SK-N-SH (cell line): ENCODE measurements around the gene SLC47A1.

ENCODE experiments used
- CHD2 ChIP-seq: fragments of 150-350 bp; IDR thresholded peaks from 2 replicates; pipeline ENCODE4 v1.6.1; 2018; ENCODE audit warnings: low read length; ENCODE audit not compliant: partially characterized antibody
- POLR2AphosphoS5 ChIP-seq: IDR thresholded peaks from 2 replicates; pipeline ENCODE4 v1.6.1; 2012; ENCODE audit warnings: low read depth, low read length
- RAD21 ChIP-seq: IDR thresholded peaks from 2 replicates; pipeline ENCODE4 v1.6.1; 2012; ENCODE audit warnings: mild to moderate bottlenecking, low read length
- TF ChIP-seq, protein P1 (sequence below): fragments of 200-600 bp; sonication (generic); IDR thresholded peaks from 2 replicates; pipeline ENCODE4 v1.6.1; 2017; ENCODE audit warnings: antibody characterized with exemption, mild to moderate bottlenecking, moderate library complexity
- TF ChIP-seq, protein P2 (sequence below): fragments of 150-350 bp; IDR thresholded peaks from 2 replicates; pipeline ENCODE4 v1.6.1; 2016; ENCODE audit warnings: mild to moderate bottlenecking, low read depth, low read length
- TF ChIP-seq, protein P3 (sequence below): IDR thresholded peaks from 2 replicates; pipeline ENCODE4 v1.4.0; 2012; ENCODE audit warnings: low read depth, borderline replicate concordance

DNA sequence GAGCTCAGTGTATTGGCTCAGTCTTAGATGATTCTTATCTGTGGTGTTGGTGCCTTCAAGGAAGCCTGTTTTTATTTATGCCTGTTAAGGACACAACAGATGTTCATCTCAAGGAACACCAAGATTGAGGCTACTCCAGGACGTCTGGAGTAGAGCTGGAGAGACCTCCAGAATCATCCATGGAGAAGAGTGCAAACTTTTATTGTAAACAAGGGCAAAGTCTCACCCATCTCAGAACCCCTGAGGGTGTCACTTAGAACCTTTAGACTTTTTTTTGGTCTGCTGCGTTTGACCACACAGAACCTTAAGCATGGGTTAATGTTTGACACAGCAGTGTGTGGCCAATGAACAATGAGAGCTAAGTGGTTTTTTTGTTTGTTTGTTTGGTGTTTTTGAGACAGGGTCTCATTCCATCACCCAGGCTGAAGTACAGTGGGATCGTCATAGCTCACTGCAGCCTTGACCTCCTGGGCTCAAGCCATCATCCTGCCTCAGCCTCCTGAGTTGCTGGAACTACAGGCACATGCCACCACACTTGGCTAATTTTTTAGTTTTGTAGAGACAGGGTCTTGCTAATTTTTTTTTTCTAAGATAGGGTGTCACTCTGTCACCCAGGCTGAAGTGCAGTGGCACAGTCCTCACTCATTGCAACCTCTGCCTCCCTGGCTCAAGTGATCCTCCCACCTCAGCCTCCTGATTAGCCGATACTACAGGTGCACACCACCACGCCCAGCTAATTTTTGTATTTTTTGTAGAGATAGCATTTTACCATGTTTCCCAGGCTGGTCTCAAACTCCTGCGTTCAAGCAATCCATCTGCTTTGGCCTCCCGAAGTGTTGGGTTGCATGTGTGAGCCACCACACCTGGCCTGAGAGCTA, 16.3 kb downstream of the SLC47A1 start:
- TF ChIP-seq CHD2 (no peak), POLR2AphosphoS5 (no peak), RAD21 (no peak)
- TF ChIP-seq, protein P1, sequence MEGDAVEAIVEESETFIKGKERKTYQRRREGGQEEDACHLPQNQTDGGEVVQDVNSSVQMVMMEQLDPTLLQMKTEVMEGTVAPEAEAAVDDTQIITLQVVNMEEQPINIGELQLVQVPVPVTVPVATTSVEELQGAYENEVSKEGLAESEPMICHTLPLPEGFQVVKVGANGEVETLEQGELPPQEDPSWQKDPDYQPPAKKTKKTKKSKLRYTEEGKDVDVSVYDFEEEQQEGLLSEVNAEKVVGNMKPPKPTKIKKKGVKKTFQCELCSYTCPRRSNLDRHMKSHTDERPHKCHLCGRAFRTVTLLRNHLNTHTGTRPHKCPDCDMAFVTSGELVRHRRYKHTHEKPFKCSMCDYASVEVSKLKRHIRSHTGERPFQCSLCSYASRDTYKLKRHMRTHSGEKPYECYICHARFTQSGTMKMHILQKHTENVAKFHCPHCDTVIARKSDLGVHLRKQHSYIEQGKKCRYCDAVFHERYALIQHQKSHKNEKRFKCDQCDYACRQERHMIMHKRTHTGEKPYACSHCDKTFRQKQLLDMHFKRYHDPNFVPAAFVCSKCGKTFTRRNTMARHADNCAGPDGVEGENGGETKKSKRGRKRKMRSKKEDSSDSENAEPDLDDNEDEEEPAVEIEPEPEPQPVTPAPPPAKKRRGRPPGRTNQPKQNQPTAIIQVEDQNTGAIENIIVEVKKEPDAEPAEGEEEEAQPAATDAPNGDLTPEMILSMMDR, result no peak
- TF ChIP-seq, protein P2, sequence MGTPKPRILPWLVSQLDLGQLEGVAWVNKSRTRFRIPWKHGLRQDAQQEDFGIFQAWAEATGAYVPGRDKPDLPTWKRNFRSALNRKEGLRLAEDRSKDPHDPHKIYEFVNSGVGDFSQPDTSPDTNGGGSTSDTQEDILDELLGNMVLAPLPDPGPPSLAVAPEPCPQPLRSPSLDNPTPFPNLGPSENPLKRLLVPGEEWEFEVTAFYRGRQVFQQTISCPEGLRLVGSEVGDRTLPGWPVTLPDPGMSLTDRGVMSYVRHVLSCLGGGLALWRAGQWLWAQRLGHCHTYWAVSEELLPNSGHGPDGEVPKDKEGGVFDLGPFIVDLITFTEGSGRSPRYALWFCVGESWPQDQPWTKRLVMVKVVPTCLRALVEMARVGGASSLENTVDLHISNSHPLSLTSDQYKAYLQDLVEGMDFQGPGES, result no peak
- TF ChIP-seq, protein P3, sequence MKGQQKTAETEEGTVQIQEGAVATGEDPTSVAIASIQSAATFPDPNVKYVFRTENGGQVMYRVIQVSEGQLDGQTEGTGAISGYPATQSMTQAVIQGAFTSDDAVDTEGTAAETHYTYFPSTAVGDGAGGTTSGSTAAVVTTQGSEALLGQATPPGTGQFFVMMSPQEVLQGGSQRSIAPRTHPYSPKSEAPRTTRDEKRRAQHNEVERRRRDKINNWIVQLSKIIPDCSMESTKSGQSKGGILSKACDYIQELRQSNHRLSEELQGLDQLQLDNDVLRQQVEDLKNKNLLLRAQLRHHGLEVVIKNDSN, result no peak
